SK-N-SH (cell line): ENCODE measurements around the gene FLNA. TPM values are rescaled to one million over a fixed set of nuclear protein-coding genes. Genes with fewer than 3 reads are reported as not detected.

Experiments used
- CTCF ChIA-PET: fragments of 300-600, 350-600 bp; formaldehyde crosslinking; extraction: SDS; loops from one replicate; lab custom pipeline; 2021; lab: Yijun Ruan, JAX
- POLR2A ChIA-PET: fragments of 350-600 bp; sonication (Branson Sonifier 250); formaldehyde crosslinking; extraction: SDS; loops from one replicate; lab custom pipeline; 2020; ENCODE audit warnings: antibody characterized with exemption, inconsistent platforms; lab: Yijun Ruan, JAX
- DNase-seq: peaks from one replicate; pipeline ENCODE4 v3.0.0; 2012
- H2AFZ ChIP-seq: fragments of 200-600 bp; sonication (generic); 2 replicates; pipeline ENCODE4 v1.8.1; 2016; ENCODE audit warnings: antibody characterized with exemption, mild to moderate bottlenecking, low read depth
- H3F3A ChIP-seq: fragments of 200-600 bp; sonication (generic); replicated peaks from 2 replicates; pipeline ENCODE3; 2016; ENCODE audit warnings: antibody characterized with exemption, mild to moderate bottlenecking; ENCODE audit not compliant: insufficient read depth
- H3K27ac ChIP-seq, 2 experiments: fragments of 200-500 bp in 1 of 2; fragments of 200-600 bp in 1 of 2; sonication (Bioruptor generic) in 1 of 2; sonication (generic), shearing (Covaris generic) in 1 of 2; 2 replicates each; pipeline versions ENCODE4 v1.5.1 to v1.6.1; 2014 to 2016; ENCODE audit warnings: low read depth in 2 of 2, inconsistent platforms in 1 of 2, low read length in 1 of 2, mild to moderate bottlenecking in 1 of 2, mixed read lengths in 1 of 2
- H3K27me3 ChIP-seq: fragments of 200-600 bp; sonication (generic), shearing (Covaris generic); 2 replicates; pipeline ENCODE4 v1.6.1; 2016; ENCODE audit warnings: mixed run types; ENCODE audit not compliant: insufficient read depth
- H3K36me3 ChIP-seq, 2 experiments: fragments of 200-500 bp in 1 of 2; fragments of 200-600 bp in 1 of 2; sonication (Bioruptor generic) in 1 of 2; sonication (generic) in 1 of 2; replicated peaks in 1 of 2; 2 replicates each; pipeline versions ENCODE3 to v1.5.1; 2014 to 2016; ENCODE audit warnings: low read length in 1 of 2, mild to moderate bottlenecking in 1 of 2; ENCODE audit not compliant: insufficient read depth in 2 of 2, control insufficient read depth in 1 of 2
- H3K4me1 ChIP-seq, 2 experiments: fragments of 200-500 bp in 1 of 2; fragments of 200-600 bp in 1 of 2; sonication (Bioruptor generic) in 1 of 2; sonication (generic), shearing (Covaris generic) in 1 of 2; 2 replicates each; pipeline versions ENCODE4 v1.5.1 to v1.6.1; 2014 to 2016; ENCODE audit warnings: low read depth in 1 of 2, low read length in 1 of 2, mixed run types in 1 of 2; ENCODE audit not compliant: insufficient read depth in 2 of 2, control insufficient read depth in 1 of 2
- H3K4me2 ChIP-seq: fragments of 200-600 bp; sonication (generic), shearing (Covaris generic); 2 replicates; pipeline ENCODE4 v1.6.1; 2017; ENCODE audit warnings: mixed run types
- H3K4me3 ChIP-seq, 2 experiments: fragments of 200-500 bp in 1 of 2; fragments of 200-600 bp in 1 of 2; sonication (Bioruptor generic) in 1 of 2; sonication (generic), shearing (Covaris generic) in 1 of 2; 2 replicates each; pipeline versions ENCODE4 v1.5.1 to v1.8.1; 2014 to 2016; ENCODE audit warnings: low read depth in 2 of 2, inconsistent platforms in 1 of 2, low read length in 1 of 2, mild to moderate bottlenecking in 1 of 2, mixed read lengths in 1 of 2, moderate library complexity in 1 of 2
- H3K79me2 ChIP-seq: fragments of 200-600 bp; sonication (generic); 2 replicates; pipeline ENCODE4 v1.8.1; 2017; ENCODE audit warnings: mild to moderate bottlenecking; ENCODE audit not compliant: insufficient read depth
- H3K9ac ChIP-seq: fragments of 200-600 bp; sonication (generic); 2 replicates; pipeline ENCODE4 v1.6.1; 2017; ENCODE audit warnings: mixed run types
- H3K9me2 ChIP-seq: fragments of 200-600 bp; sonication (generic); 2 replicates; pipeline ENCODE4 v1.6.1; 2017; ENCODE audit warnings: mixed run types
- H3K9me3 ChIP-seq: fragments of 200-600 bp; sonication (generic); 2 replicates; pipeline ENCODE4 v1.6.1; 2017; ENCODE audit warnings: mixed run types, mild to moderate bottlenecking, moderate library complexity
- H4K20me1 ChIP-seq: fragments of 200-600 bp; sonication (generic); 2 replicates; pipeline ENCODE4 v1.6.1; 2017; ENCODE audit warnings: mild to moderate bottlenecking, mixed run types; ENCODE audit not compliant: insufficient read depth
- CHD2 ChIP-seq: fragments of 150-350 bp; IDR thresholded peaks from 2 replicates; pipeline ENCODE4 v1.6.1; 2018; ENCODE audit warnings: low read length; ENCODE audit not compliant: partially characterized antibody
- FOXM1 ChIP-seq: IDR thresholded peaks from 2 replicates; pipeline ENCODE4 v1.4.0; 2012; ENCODE audit warnings: low read depth, mild to moderate bottlenecking
- GABPA ChIP-seq: IDR thresholded peaks from 2 replicates; pipeline ENCODE4 v1.4.0; 2012; ENCODE audit warnings: low read depth, mild to moderate bottlenecking
- GATA2 ChIP-seq: sonication (generic); formaldehyde crosslinking; IDR thresholded peaks from 2 replicates; pipeline ENCODE4 v1.5.0; 2020; ENCODE audit warnings: mild to moderate bottlenecking, missing genetic modification reagents
- MEF2A ChIP-seq: IDR thresholded peaks from 2 replicates; pipeline ENCODE4 v1.4.0; 2012; ENCODE audit warnings: low read depth, borderline replicate concordance
- MXI1 ChIP-seq: IDR thresholded peaks from 2 replicates; pipeline ENCODE4 v1.6.1; 2012; ENCODE audit warnings: mild to moderate bottlenecking, low read depth, low read length, improper control_type of control experiment
- NFIC ChIP-seq: IDR thresholded peaks from 2 replicates; pipeline ENCODE4 v1.4.0; 2012; ENCODE audit warnings: borderline replicate concordance
- POLR2AphosphoS5 ChIP-seq: IDR thresholded peaks from 2 replicates; pipeline ENCODE4 v1.6.1; 2012; ENCODE audit warnings: low read depth, low read length
- RXRA ChIP-seq: IDR thresholded peaks from 2 replicates; pipeline ENCODE4 v1.4.0; 2012; ENCODE audit warnings: low read depth, mild to moderate bottlenecking, borderline replicate concordance
- TEAD4 ChIP-seq: IDR thresholded peaks from 2 replicates; pipeline ENCODE4 v1.4.0; 2012; ENCODE audit warnings: mild to moderate bottlenecking, borderline replicate concordance; ENCODE audit not compliant: insufficient read depth
- WGBS: methylation state at CpG from one replicate; pipeline ENCODE4 v1.1.6; 2017; ENCODE audit warnings: low lambda C conversion rate; 5-methylcytosine and 5-hydroxymethylcytosine counted together
- polyA plus RNA-seq, 3 experiments: library from polyadenylated mRNA; depleted of rRNA; stranded (reverse); fragments of >200 nt; gene quantifications; 2 replicates each; pipeline ENCODE4 v1.2.3, GENCODE V29; 2012
- TF ChIP-seq, protein P1 (sequence below): fragments of 150-350 bp; IDR thresholded peaks from 2 replicates; pipeline ENCODE4 v1.6.1; 2017; ENCODE audit warnings: antibody characterized with exemption, low read length, low read depth, borderline replicate concordance
- TF ChIP-seq, protein P2 (sequence below): fragments of 150-350 bp; IDR thresholded peaks from 2 replicates; pipeline ENCODE4 v1.6.1; 2016; ENCODE audit warnings: mild to moderate bottlenecking, low read depth, low read length
- TF ChIP-seq, protein P3 (sequence below): IDR thresholded peaks from 2 replicates; pipeline ENCODE4 v1.4.0; 2012; ENCODE audit warnings: low read depth, borderline replicate concordance

Gene FLNA
- polyA plus RNA-seq, 1 of the 3 experiments (the other 2 are of a cell fraction) = 550 TPM

DNA sequence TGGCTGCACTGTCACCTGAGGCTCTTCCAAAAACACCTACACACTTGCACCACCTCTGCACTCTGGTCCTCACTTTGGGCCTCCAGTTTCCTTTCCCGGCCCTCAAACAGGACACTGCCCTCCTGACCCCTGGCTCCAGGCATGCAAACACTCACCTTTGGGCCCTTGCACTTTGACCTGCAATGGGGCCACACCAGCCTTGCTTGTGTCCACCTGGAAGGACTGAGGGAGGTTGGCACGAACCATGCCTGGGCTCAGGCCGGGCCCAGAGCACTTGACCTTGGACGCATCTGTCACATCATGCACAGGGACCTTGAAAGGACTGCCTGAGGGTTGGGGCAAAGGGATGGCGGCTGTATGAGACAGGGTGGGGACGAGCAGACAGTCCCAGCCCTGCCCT is 15.6 kb downstream of the FLNA start:
- H3K9me3 ChIP-seq = no peaks in the 10 kb centered on the region
- peaks cover 98% of the 10 kb centered on the region for H4K20me1 ChIP-seq
- peaks cover 71% of the 10 kb centered on the region for H3K79me2 ChIP-seq
- 70% methylated on average over 6 of the region's 6 CpGs for WGBS
- TF ChIP-seq, protein P1, sequence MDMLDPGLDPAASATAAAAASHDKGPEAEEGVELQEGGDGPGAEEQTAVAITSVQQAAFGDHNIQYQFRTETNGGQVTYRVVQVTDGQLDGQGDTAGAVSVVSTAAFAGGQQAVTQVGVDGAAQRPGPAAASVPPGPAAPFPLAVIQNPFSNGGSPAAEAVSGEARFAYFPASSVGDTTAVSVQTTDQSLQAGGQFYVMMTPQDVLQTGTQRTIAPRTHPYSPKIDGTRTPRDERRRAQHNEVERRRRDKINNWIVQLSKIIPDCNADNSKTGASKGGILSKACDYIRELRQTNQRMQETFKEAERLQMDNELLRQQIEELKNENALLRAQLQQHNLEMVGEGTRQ = no peak
- TF ChIP-seq GABPA = no peak
- H3K27me3 ChIP-seq = no peaks in the 10 kb centered on the region
- H3F3A ChIP-seq = peaks cover 48% of the 10 kb centered on the region
- peaks cover 3 to 68% of the 10 kb centered on the region in 2 experiments for H3K36me3 ChIP-seq
- ChIA-PET POLR2A (no interaction called here), CTCF (no interaction called here)
- H3K4me3 ChIP-seq = no peak overlapping the region
- H2AFZ ChIP-seq = no peak overlapping the region
- no peak for DNase-seq
- H3K9me2 ChIP-seq = no peaks in the 10 kb centered on the region
- H3K4me2 ChIP-seq = no peak overlapping the region
- no peaks in the 10 kb centered on the region for H3K4me1 ChIP-seq
- H3K27ac ChIP-seq = peak overlapping the region in 1 of 2 experiments; percentile 4; a peak in 1 of 4 replicates
- H3K9ac ChIP-seq = no peak overlapping the region

DNA sequence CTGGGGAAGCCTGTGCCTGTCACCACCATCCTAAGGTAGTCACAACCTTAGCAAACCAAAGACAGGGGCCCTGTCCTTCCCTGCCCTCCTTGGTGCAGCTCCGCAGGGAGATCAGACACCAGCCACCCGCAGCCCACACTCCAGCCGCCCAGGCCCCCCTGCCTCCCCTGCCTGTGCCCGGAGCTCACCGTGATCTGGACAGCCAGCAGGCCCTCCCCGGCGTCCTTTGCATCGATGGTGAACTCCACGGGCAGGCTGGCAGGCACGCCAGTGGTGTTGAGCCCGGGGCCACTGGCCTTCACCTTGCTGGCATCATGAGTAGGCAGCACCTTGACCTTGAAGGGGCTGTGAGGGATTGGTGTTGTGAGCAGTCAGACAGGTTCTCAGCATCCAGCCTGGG is 16.4 kb downstream of the FLNA start:
- no peak for DNase-seq
- 80% methylated on average over 1 of the region's 11 CpGs for WGBS
- peaks cover 3 to 72% of the 10 kb centered on the region in 2 experiments for H3K36me3 ChIP-seq

More for the DNA sequence above, 16.4 kb downstream of the FLNA start:
- no peaks in the 10 kb centered on the region for H3K4me1 ChIP-seq
- no peak for TF ChIP-seq NFIC
- TF ChIP-seq FOXM1 = no peak
- TF ChIP-seq, protein P2, sequence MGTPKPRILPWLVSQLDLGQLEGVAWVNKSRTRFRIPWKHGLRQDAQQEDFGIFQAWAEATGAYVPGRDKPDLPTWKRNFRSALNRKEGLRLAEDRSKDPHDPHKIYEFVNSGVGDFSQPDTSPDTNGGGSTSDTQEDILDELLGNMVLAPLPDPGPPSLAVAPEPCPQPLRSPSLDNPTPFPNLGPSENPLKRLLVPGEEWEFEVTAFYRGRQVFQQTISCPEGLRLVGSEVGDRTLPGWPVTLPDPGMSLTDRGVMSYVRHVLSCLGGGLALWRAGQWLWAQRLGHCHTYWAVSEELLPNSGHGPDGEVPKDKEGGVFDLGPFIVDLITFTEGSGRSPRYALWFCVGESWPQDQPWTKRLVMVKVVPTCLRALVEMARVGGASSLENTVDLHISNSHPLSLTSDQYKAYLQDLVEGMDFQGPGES = no peak
- TF ChIP-seq, protein P1 = no peak
- TF ChIP-seq CHD2 = no peak
- TF ChIP-seq GATA2 = no peak
- TF ChIP-seq POLR2AphosphoS5 = no peak
- TF ChIP-seq MXI1 = no peak
- TF ChIP-seq, protein P3, sequence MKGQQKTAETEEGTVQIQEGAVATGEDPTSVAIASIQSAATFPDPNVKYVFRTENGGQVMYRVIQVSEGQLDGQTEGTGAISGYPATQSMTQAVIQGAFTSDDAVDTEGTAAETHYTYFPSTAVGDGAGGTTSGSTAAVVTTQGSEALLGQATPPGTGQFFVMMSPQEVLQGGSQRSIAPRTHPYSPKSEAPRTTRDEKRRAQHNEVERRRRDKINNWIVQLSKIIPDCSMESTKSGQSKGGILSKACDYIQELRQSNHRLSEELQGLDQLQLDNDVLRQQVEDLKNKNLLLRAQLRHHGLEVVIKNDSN = no peak
- TF ChIP-seq TEAD4 = no peak
- TF ChIP-seq MEF2A = no peak
- TF ChIP-seq RXRA = no peak
- H4K20me1 ChIP-seq = peaks cover 98% of the 10 kb centered on the region
- H3K27ac ChIP-seq = no peak overlapping the region
- no peaks in the 10 kb centered on the region for H3K9me3 ChIP-seq
- H3F3A ChIP-seq = peaks cover 57% of the 10 kb centered on the region
- no peaks in the 10 kb centered on the region for H3K9me2 ChIP-seq
- H3K79me2 ChIP-seq = peaks cover 63% of the 10 kb centered on the region
- H2AFZ ChIP-seq = no peak overlapping the region
- ChIA-PET POLR2A (interaction anchor here (1.9 kb wide), 1 partner anchor 12 kb away, joined by 4 read pairs; no protein-coding TSS in a partner anchor), CTCF (no interaction called here)
- no peak overlapping the region for H3K4me3 ChIP-seq
- no peak overlapping the region for H3K9ac ChIP-seq
- H3K27me3 ChIP-seq = no peaks in the 10 kb centered on the region
- H3K4me2 ChIP-seq = no peak overlapping the region
